ENCODE data around the gene SLC2A14.

DNA sequence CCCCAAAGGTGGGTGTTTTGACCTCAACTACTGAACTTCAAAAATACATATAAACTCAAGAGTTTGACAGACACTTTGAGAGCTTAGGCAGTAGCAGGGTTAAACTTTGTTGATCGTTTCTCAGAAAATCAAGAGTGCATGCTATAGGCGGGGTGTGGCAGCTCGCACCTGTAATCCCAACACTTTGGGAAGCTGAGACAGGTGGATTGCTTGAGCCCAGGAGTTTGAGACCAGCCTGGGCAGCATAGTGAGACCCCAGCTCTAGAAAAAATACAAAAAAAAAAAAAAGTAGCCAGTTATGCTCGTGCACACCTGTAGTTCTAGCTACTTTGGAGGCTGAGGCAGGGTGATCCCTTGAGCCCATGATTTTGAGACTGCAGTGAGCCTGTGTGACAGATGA is 71.3 kb downstream of the SLC2A14 start:
- TF ChIP-seq, protein P1, sequence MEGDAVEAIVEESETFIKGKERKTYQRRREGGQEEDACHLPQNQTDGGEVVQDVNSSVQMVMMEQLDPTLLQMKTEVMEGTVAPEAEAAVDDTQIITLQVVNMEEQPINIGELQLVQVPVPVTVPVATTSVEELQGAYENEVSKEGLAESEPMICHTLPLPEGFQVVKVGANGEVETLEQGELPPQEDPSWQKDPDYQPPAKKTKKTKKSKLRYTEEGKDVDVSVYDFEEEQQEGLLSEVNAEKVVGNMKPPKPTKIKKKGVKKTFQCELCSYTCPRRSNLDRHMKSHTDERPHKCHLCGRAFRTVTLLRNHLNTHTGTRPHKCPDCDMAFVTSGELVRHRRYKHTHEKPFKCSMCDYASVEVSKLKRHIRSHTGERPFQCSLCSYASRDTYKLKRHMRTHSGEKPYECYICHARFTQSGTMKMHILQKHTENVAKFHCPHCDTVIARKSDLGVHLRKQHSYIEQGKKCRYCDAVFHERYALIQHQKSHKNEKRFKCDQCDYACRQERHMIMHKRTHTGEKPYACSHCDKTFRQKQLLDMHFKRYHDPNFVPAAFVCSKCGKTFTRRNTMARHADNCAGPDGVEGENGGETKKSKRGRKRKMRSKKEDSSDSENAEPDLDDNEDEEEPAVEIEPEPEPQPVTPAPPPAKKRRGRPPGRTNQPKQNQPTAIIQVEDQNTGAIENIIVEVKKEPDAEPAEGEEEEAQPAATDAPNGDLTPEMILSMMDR (conservative IDR thresholded peaks at IDR 0.05; ENCODE audit: low read length), result no peak
- TF ChIP-seq EZH2phosphoT487 (IDR thresholded peaks at IDR 0.05; ENCODE audit: borderline replicate concordance, low read depth, low read length), result no peak

Measured in OCI-LY7 (cell line).